Activated CD4-positive, alpha-beta T cell treated with anti-CD3 and anti-CD28 coated beads, Interleukin-2, amount 50 U/mL, for 24 hours (primary cell): ENCODE results near the gene CSTF1.
"Not testable (repeated sequence)": the region's sequence is repeated elsewhere in the genome, so short reads cannot be mapped to it uniquely, and the experiment has no call there.

Experiments used
- DNase-seq, 2 donors: peaks; one replicate each; pipeline ENCODE4 v3.0.0-alpha.2; 2020; ENCODE audit warnings: low read depth in 1 of 2, low spot score in 1 of 2

The CSTF1 gene

GRCh38 chr20:56403465-56403864, 11.0 kb downstream of the CSTF1 start:
- no peak for DNase-seq

GRCh38 chr20:56405356-56405755, 12.9 kb downstream of the CSTF1 start:
- not testable (repeated sequence) for DNase-seq

GRCh38 chr20:56406910-56407309, 14.5 kb downstream of the CSTF1 start:
- DNase-seq: no peak

- no peak for DNase-seq
Measured at GRCh38 chr20:56409521-56409920, 17.1 kb downstream of the CSTF1 start.

- DNase-seq: no peak
Measured at GRCh38 chr20:56409956-56410355, 17.5 kb downstream of the CSTF1 start.

GRCh38 chr20:56411287-56411686, 18.8 kb downstream of the CSTF1 start:
- not testable (repeated sequence) for DNase-seq

- DNase-seq: no peak
Measured at GRCh38 chr20:56411759-56412472, 19.5 kb downstream of the CSTF1 start, which contains the start of gene CASS4. CASS4 (plus strand) TSS chr20:56412260; CDS start chr20:56412459, 199 bp downstream.

- DNase-seq: no peak
Measured at GRCh38 chr20:56412473-56412790, 20.0 kb downstream of the CSTF1 start.

- DNase-seq: no peak
Measured at GRCh38 chr20:56412949-56413348, 20.5 kb downstream of the CSTF1 start.

- no peak for DNase-seq
Measured at GRCh38 chr20:56414842-56415765, 22.7 kb downstream of the CSTF1 start.

GRCh38 chr20:56417402-56417801, 25.0 kb downstream of the CSTF1 start:
- DNase-seq: no peak

- DNase-seq: no peak
Measured at GRCh38 chr20:56417911-56418310, 25.5 kb downstream of the CSTF1 start.

GRCh38 chr20:56418385-56418861, 26.0 kb downstream of the CSTF1 start:
- no peak for DNase-seq

GRCh38 chr20:56420028-56420427, 27.6 kb downstream of the CSTF1 start:
- DNase-seq: no peak

- DNase-seq: no peak
Measured at GRCh38 chr20:56420940-56421688, 28.7 kb downstream of the CSTF1 start.

- no peak for DNase-seq
Measured at GRCh38 chr20:56422076-56422823, 29.8 kb downstream of the CSTF1 start.

- DNase-seq: no peak
Measured at GRCh38 chr20:56422824-56423189, 30.4 kb downstream of the CSTF1 start.

GRCh38 chr20:56423211-56423610, 30.8 kb downstream of the CSTF1 start:
- no peak for DNase-seq

- DNase-seq: no peak
Measured at GRCh38 chr20:56423886-56424285, 31.4 kb downstream of the CSTF1 start.

- DNase-seq: no peak
Measured at GRCh38 chr20:56424931-56425330, 32.5 kb downstream of the CSTF1 start.

- no peak for DNase-seq
Measured at GRCh38 chr20:56426026-56426425, 33.6 kb downstream of the CSTF1 start.
